Esophagus muscularis mucosa (tissue), 3 donors: ENCODE results near the gene SKOR2.
A peak's percentile ranks its signal among the peaks of the same experiment; 100 is the strongest.

Experiments used
- EP300 ChIP-seq: sonication (generic); formaldehyde crosslinking; IDR thresholded peaks from one replicate; pipeline ENCODE4 v1.6.1; 2017; ENCODE audit warnings: antibody characterized with exemption
- TF ChIP-seq, protein P1 (sequence below), 3 experiments: fragments of 200-600 bp in 2 of 3; fragments of 450-650 bp in 1 of 3; sonication (generic) in 2 of 3; IDR thresholded peaks; one replicate each; pipeline ENCODE4 v1.5.1; 2017 to 2019; ENCODE audit warnings: antibody characterized with exemption in 3 of 3, mild to moderate bottlenecking in 2 of 3, moderate library complexity in 1 of 3

DNA sequence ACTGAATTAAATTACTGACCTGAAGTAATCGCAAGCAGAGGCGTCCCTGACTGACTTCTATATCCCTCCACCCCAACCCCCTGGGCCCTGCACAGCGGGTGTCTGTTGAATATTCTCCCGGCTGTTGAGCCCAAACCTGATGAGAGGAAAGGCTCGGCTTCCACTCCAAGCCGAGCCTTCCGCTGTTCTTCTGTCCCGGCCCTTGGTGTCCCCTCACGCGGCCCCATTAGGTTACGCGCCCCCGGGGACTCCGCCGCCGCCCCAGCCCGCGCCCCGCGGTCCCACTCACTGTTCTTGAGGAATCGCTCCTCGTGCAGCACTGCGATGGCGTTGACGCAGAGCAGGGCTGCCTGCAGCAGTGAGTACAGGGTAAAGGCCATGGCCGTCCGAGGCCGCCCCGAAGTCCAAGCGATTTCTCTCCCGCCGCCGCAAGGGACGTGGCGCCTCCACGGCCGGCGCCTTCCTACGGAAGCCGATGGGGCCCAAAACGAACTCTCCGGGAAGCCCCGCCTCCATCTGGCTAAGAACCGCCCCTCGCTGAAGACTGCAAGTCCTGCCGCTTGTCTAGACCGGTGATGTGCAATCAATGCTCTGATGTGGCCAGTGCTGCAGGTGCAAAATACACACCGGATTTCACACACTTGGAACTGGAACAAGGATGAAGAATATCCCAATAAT is 75.4 kb downstream of the SKOR2 start, which contains the start of gene IER3IP1:
- no peak for TF ChIP-seq EP300
- TF ChIP-seq, protein P1, sequence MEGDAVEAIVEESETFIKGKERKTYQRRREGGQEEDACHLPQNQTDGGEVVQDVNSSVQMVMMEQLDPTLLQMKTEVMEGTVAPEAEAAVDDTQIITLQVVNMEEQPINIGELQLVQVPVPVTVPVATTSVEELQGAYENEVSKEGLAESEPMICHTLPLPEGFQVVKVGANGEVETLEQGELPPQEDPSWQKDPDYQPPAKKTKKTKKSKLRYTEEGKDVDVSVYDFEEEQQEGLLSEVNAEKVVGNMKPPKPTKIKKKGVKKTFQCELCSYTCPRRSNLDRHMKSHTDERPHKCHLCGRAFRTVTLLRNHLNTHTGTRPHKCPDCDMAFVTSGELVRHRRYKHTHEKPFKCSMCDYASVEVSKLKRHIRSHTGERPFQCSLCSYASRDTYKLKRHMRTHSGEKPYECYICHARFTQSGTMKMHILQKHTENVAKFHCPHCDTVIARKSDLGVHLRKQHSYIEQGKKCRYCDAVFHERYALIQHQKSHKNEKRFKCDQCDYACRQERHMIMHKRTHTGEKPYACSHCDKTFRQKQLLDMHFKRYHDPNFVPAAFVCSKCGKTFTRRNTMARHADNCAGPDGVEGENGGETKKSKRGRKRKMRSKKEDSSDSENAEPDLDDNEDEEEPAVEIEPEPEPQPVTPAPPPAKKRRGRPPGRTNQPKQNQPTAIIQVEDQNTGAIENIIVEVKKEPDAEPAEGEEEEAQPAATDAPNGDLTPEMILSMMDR (IDR thresholded peaks at IDR 0.05): peak in 2 of 3 experiments; percentile 16 to 36
